Measurements from ENCODE around the gene ICAM4.
"Not testable (repeated sequence)": the region's sequence is repeated elsewhere in the genome, so short reads cannot be mapped to it uniquely, and the experiment has no call there.

The ICAM4 gene

GRCh38 chr19:10279737-10280442, 6.9 kb upstream of the ICAM4 start:
- H3K4me3 ChIP-seq (ENCODE audit: insufficient read depth in 1 of 2, low read depth in 1 of 2, low read length in 2 of 2) = no peak overlapping the region
- H4K91ac ChIP-seq (ENCODE audit: low read length) = no peak overlapping the region
- H3K9me3 ChIP-seq (ENCODE audit: control insufficient read depth, low read length) = no peaks in the 10 kb centered on the region
- H3K9ac ChIP-seq (ENCODE audit: low read length) = no peak overlapping the region
- no peak overlapping the region for H4K8ac ChIP-seq (ENCODE audit: low read length)
- H2AK5ac ChIP-seq (ENCODE audit: low read length, severe bottlenecking) = no peak overlapping the region
- no peak overlapping the region for H3K4me2 ChIP-seq (ENCODE audit: low read length, poor library complexity, severe bottlenecking)
- no peak overlapping the region for H3K27ac ChIP-seq (ENCODE audit: low read length, poor library complexity, severe bottlenecking)
- no peak overlapping the region for H2BK120ac ChIP-seq (ENCODE audit: low read depth, low read length)
- DNase-seq = no peak
- WGBS = 89% methylated on average over 5 of the region's 5 CpGs
- no peak overlapping the region for H3K18ac ChIP-seq (ENCODE audit: low read depth in 1 of 2, low read length in 2 of 2)
- H2BK15ac ChIP-seq (ENCODE audit: low read depth, poor library complexity, severe bottlenecking) = no peak overlapping the region
- no peaks in the 10 kb centered on the region for H3K27me3 ChIP-seq (ENCODE audit: control insufficient read depth in 1 of 2, insufficient read depth in 1 of 2, low read length in 2 of 2)
- no peak overlapping the region for H2AFZ ChIP-seq (ENCODE audit: low read depth, low read length)
- peaks cover 29 to 44% of the 10 kb centered on the region in 2 experiments for H3K36me3 ChIP-seq (ENCODE audit: control insufficient read depth in 1 of 2, insufficient read depth in 2 of 2, low read depth in 1 of 2, low read length in 2 of 2)
- H3K4ac ChIP-seq (ENCODE audit: low read depth in 1 of 2, low read length in 2 of 2) = no peak overlapping the region
- no peak overlapping the region for H2BK12ac ChIP-seq (ENCODE audit: low read length in 2 of 2)
- H3K4me1 ChIP-seq (ENCODE audit: control insufficient read depth, insufficient read depth, low read depth, low read length) = peaks cover 3% of the 10 kb centered on the region
- no peak overlapping the region for H2BK5ac ChIP-seq (ENCODE audit: low read depth, low read length, poor library complexity, severe bottlenecking)
- no peak overlapping the region for H3K14ac ChIP-seq (ENCODE audit: low read length in 2 of 2)
- H3K79me1 ChIP-seq (replicated peaks; ENCODE audit: low read length, poor library complexity, severe bottlenecking) = no peaks in the 10 kb centered on the region
- H3K23ac ChIP-seq (ENCODE audit: low read length in 2 of 2) = no peak overlapping the region

DNA sequence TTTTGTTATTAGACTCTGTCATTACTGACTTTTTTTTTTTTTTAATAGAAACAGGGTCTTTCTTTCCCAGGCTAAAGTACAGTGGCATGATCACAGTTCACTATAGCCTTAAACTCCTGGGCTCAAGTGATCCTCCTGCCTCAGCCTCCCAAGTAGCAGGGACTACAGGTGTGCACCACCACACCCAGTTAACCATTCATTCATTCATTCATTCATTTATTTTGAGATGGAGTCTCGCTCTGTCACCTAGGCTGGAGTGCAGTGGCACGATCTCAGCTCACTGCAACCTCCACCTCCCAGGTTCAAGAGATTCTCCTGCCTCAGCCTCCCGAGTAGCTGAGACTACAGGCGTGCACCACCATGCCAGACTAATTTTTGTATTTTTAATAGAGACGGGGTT, 4.7 kb upstream of the ICAM4 start:
- peaks cover 2 to 13% of the 10 kb centered on the region in 2 experiments for H3K27me3 ChIP-seq (ENCODE audit: control insufficient read depth in 1 of 2, insufficient read depth in 1 of 2, low read length in 2 of 2)
- not testable (repeated sequence) for H2BK120ac ChIP-seq (ENCODE audit: low read depth, low read length); DNase-seq; H2AK5ac ChIP-seq (ENCODE audit: low read length, severe bottlenecking); H3K27ac ChIP-seq (ENCODE audit: low read length, poor library complexity, severe bottlenecking); H3K23ac ChIP-seq (ENCODE audit: low read length in 2 of 2); H2AFZ ChIP-seq (ENCODE audit: low read depth, low read length); H2BK12ac ChIP-seq (ENCODE audit: low read length in 2 of 2); H3K4me2 ChIP-seq (ENCODE audit: low read length, poor library complexity, severe bottlenecking); H2BK5ac ChIP-seq (ENCODE audit: low read depth, low read length, poor library complexity, severe bottlenecking); H3K79me1 ChIP-seq (replicated peaks; ENCODE audit: low read length, poor library complexity, severe bottlenecking); H3K4me3 ChIP-seq (ENCODE audit: insufficient read depth in 1 of 2, low read depth in 1 of 2, low read length in 2 of 2); H2BK15ac ChIP-seq (ENCODE audit: low read depth, poor library complexity, severe bottlenecking); H4K91ac ChIP-seq (ENCODE audit: low read length); H4K8ac ChIP-seq (ENCODE audit: low read length); H3K14ac ChIP-seq (ENCODE audit: low read length in 2 of 2); H3K9ac ChIP-seq (ENCODE audit: low read length); H3K4ac ChIP-seq (ENCODE audit: low read depth in 1 of 2, low read length in 2 of 2); H3K18ac ChIP-seq (ENCODE audit: low read depth in 1 of 2, low read length in 2 of 2); H3K4me1 ChIP-seq (ENCODE audit: control insufficient read depth, insufficient read depth, low read depth, low read length); H3K9me3 ChIP-seq (ENCODE audit: control insufficient read depth, low read length)
- WGBS = 98% methylated on average over 5 of the region's 5 CpGs
- peaks cover 30 to 52% of the 10 kb centered on the region in 2 experiments for H3K36me3 ChIP-seq (ENCODE audit: control insufficient read depth in 1 of 2, insufficient read depth in 2 of 2, low read depth in 1 of 2, low read length in 2 of 2)

- Histone ChIP-seq H2AK5ac (ENCODE audit: low read length, severe bottlenecking) (no peak overlapping the region), H3K4me3 (ENCODE audit: insufficient read depth in 1 of 2, low read depth in 1 of 2, low read length in 2 of 2) (no peak overlapping the region), H4K8ac (ENCODE audit: low read length) (no peak overlapping the region), H3K18ac (ENCODE audit: low read depth in 1 of 2, low read length in 2 of 2) (no peak overlapping the region), H3K4me1 (ENCODE audit: control insufficient read depth, insufficient read depth, low read depth, low read length) (peaks cover 13% of the 10 kb centered on the region), H2AFZ (ENCODE audit: low read depth, low read length) (no peak overlapping the region), H3K4ac (ENCODE audit: low read depth in 1 of 2, low read length in 2 of 2) (no peak overlapping the region), H3K4me2 (ENCODE audit: low read length, poor library complexity, severe bottlenecking) (no peak overlapping the region), H3K27me3 (ENCODE audit: control insufficient read depth in 1 of 2, insufficient read depth in 1 of 2, low read length in 2 of 2) (peaks cover 16 to 27% of the 10 kb centered on the region in 2 experiments), H3K36me3 (ENCODE audit: control insufficient read depth in 1 of 2, insufficient read depth in 2 of 2, low read depth in 1 of 2, low read length in 2 of 2) (peaks cover 25 to 45% of the 10 kb centered on the region in 2 experiments), H2BK120ac (ENCODE audit: low read depth, low read length) (no peak overlapping the region), H3K23ac (ENCODE audit: low read length in 2 of 2) (no peak overlapping the region), H3K27ac (ENCODE audit: low read length, poor library complexity, severe bottlenecking) (no peak overlapping the region), H3K14ac (ENCODE audit: low read length in 2 of 2) (no peak overlapping the region), H3K9ac (ENCODE audit: low read length) (no peak overlapping the region), H2BK12ac (ENCODE audit: low read length in 2 of 2) (no peak overlapping the region), H4K91ac (ENCODE audit: low read length) (no peak overlapping the region), H3K79me1 (replicated peaks; ENCODE audit: low read length, poor library complexity, severe bottlenecking) (no peaks in the 10 kb centered on the region), H2BK5ac (ENCODE audit: low read depth, low read length, poor library complexity, severe bottlenecking) (no peak overlapping the region), H2BK15ac (ENCODE audit: low read depth, poor library complexity, severe bottlenecking) (no peak overlapping the region), H3K9me3 (ENCODE audit: control insufficient read depth, low read length) (no peaks in the 10 kb centered on the region)
- DNase-seq = no peak
- 79% methylated on average over 23 of the region's 23 CpGs for WGBS
These were observed 3.3 kb upstream of the ICAM4 start for GRCh38 chr19:10283301-10284064.
